HG03159 (cell line): ENCODE data around the gene FOS.
A peak's percentile ranks its signal among the peaks of the same experiment; 100 is the strongest.

Source experiments
- ATAC-seq: cut with Tn5 transposase; IDR thresholded peaks from one replicate; pipeline ENCODE4 v1.9.1; 2021; ENCODE audit warnings: mild to moderate bottlenecking, moderate library complexity; ENCODE audit not compliant: unreplicated experiment

FOS gene

DNA sequence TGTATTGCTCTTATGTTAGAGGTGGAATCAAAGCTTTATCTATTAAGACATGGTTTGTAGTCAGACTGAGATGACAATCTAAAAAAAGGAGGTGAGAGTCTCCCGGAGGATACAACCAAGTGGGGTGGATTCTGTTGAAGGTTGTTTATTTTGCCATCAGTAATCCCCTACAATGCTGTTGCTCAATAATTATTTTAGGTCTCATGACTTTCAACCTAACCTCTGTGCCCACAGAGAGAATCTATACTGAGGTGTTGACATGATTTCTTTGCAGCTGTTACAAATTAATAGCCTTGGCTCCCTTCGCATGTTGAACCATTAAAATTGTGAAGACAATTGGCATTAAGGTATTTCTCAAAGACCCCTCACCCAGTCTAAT lies 28.7 kb upstream of the FOS start:
- ATAC-seq = no peak

GRCh38 chr14:75250800-75251199 lies 27.8 kb upstream of the FOS start:
- ATAC-seq = no peak

DNA sequence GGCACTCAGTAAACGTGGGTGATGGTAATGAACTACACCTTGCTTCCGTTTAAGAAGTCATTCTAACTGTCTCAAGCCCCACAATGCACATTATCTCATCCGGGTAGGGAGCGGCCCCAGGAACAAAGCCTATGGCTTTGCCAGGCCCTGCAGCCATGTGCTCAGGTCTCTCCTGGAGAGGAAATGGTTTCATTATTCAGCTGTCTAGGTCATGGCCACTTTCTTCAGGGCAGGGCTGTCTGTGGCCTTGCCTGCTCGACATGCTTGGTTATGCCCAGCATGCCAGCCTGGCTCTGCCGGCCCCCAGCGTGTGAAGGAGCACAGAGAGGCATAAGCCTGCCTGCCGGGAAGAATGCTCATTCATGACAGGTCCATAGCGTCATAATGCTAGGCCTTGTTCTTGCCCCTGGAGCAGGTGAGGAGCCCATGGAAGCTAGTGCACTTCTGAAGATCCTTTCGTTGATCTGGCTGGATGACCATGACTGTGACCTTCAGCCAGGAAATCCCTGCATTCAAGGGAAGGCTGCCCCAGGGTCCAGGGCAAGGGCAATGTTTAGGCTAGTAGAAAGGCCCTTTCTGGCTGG lies 26.3 kb upstream of the FOS start:
- ATAC-seq = no peak

DNA sequence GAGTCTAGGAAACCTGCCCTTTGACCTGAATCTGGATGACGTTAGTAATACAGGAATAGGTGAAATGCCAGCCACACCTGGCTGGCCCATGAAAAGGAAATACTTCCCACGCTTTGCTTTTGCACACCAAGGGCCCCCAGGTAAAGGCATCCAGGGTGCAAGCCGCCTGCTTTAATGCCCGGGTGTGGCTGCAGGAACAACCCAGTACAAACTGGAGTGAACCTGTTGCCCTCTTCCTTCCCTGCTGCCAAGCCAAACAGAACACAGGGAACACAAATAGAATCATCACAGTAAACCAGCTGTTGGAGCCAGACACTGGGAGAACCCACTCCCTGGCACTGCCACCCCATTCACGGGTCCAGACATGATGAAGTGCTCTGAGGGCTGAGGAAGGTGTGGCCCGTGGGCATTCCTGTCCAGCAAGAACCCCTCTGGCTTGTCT lies 24.2 kb upstream of the FOS start:
- no peak for ATAC-seq

DNA sequence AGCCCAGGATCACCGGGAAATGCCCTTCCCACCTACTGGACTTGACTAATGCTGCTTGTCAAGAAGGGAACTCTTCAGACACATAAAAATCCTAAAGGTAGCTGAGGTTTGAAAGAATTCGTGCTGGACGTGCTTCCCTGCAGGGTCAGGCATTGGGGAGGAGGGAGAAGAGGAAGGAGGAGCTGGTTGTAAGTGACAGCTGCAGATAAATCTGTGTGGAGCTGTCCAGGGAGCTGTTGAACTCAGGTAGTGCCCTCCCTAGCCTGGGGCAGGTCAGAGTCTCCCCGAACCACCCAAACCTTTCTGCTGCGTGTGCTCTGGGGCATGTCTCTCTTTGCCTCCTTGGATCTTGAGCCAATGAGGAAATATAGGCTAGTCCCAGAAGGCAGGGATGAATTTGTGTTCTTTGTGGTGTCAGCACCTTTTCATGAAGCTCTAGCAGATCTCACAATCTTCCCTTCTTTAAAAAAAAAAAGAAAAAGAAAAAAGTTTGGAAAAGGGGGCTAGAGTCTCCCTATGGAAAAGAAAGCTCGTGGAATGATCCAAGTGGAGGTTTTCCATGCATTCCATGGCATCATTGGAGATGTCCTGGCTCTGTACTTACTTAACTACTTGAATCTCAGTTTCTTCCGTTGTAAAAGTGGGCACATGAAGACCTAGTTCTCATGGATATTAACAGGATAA lies 23.6 kb upstream of the FOS start:
- ATAC-seq = no peak

DNA sequence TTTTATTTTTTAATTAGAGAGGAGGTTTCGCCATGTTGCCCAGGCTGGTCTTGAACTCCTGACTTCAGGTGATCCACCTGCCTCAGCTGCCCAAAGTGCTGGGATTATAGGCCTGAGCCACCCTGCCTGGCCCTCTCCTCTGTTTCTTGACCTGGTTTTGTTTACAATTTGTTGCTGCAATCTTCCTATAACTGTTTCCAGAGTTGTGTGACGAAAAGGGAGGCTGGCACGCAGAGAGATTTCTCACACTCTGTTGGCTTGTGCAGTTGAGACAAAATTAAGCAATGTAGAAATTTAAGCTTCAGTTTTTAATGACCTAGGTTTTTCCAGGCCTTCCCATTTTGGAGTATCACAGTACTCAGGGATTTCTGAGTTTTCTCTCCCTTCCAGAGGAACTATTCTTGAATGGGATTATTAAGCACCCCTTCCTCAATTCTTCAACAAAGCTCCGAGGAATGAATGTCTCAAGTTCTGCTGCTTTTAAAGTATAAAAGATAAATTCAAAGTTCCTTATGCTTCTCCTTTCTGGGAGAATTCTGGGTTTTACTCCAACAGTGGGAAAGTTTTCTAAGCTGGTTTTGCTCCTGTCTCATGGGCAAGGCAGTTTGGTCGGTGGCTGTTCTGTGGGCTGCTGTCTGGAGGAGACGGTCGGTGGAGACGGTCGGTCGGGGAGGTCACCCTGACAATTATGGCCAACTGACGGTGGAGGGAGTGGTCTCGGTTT lies 20.4 kb upstream of the FOS start:
- ATAC-seq = no peak

- peak; percentile 91 for ATAC-seq
Measured at GRCh38 chr14:75258803-75259509, 19.7 kb upstream of the FOS start.

- ATAC-seq = no peak
Measured at GRCh38 chr14:75259510-75259855, 19.1 kb upstream of the FOS start.

GRCh38 chr14:75260025-75260763 lies 18.4 kb upstream of the FOS start:
- ATAC-seq = no peak

GRCh38 chr14:75261820-75262219 lies 16.8 kb upstream of the FOS start:
- ATAC-seq = no peak

- no peak for ATAC-seq
Measured at GRCh38 chr14:75262641-75263040, 16.0 kb upstream of the FOS start.

DNA sequence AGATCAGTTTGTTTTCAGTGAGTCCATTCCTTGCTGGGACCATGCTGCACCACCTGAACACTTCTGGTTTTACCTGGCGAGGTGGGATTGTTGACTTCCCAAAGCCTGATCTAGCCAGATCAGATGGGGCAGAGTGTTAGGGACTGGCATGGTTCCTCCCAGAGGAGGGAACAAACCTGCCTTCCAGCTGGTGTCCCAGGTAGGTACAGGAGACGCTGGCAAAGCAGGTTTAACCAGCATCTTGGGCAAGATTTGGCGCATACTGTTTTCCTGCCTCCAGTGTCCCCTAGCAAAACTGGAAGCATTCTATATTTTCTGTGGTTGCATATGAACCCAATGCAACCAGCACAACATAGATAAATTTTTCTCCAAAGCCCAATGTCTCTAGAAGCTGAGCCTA lies 14.6 kb upstream of the FOS start:
- no peak for ATAC-seq

GRCh38 chr14:75267141-75267721 lies 11.4 kb upstream of the FOS start:
- ATAC-seq = no peak

GRCh38 chr14:75268633-75269550 lies 9.7 kb upstream of the FOS start:
- no peak for ATAC-seq

DNA sequence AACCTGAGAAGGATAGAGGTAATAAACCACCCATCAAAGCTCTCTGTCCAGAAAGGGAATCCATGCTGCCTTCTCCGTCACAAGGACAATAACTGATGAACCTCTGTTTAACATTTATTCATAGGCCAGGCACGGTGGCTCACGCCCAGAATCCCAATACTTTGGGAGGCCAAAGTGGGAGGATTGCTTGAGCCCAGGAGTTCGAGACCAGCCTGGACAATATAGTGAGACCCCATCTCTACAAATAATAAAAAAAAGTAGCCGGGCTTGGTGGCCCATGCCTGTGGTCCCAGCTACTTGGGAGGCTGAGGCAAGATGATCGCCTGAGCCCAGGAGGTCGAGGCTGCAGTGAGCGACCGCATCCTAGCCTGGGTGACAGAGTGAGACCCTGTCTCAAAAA lies 7.1 kb upstream of the FOS start:
- ATAC-seq = no peak

DNA sequence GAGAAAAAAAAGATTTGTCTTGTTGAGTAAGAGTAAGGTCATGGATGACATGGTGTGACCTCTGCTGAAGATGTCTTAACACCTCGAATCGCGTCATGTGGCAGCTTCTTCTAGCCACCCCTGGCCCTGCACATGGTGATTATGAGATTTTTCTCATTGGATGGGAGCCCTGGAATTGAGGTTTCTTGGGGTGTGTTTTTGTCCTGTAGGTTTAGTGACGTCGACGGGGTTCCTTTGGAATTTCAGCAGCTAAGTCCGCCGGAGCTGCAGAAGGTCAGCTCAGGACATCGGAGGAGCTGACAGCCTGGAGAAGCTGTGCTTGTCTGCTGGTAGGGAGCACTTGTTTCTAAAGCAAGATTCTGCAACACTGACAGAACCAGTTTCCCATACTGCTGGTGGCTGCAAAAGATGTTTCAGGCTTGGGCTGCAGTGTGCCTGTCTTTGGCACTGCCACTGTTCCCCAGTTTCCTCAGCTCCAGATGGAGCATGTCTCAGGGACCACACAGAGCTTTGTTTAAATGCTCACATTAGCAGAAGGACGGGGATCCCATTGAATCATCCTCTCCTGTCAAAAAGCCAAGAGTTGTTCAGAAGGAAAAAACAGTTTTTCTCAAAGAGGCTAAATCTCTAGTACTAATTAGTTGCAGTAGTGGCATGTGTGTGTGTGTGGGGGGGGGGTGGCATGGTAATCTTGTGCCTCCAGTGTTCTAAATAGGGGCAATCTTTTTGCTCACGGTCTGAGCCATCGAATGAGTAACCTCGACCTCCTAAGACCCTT lies 5.2 kb upstream of the FOS start:
- ATAC-seq = no peak

- no peak for ATAC-seq
Measured at GRCh38 chr14:75274050-75274898, 4.4 kb upstream of the FOS start.
